Fibroblast of lung (primary cell): ENCODE measurements around the gene PADI2.

Experiments
- CTCF ChIP-seq, 2 donors: IDR thresholded peaks in 1 of 2; conservative IDR thresholded peaks in 1 of 2; 1 replicate in 1 of 2; 2 replicates in 1 of 2; pipeline ENCODE4 v1.5.1; 2011 to 2012; ENCODE audit warnings: low read length in 2 of 2, control low read depth in 1 of 2, inconsistent platforms in 1 of 2, low read depth in 1 of 2, mild to moderate bottlenecking in 1 of 2
- EZH2 ChIP-seq: IDR thresholded peaks from 2 replicates; pipeline ENCODE4 v1.5.1; 2012; ENCODE audit warnings: low read length, control low read depth, mild to moderate bottlenecking; ENCODE audit errors: missing control alignments

DNA sequence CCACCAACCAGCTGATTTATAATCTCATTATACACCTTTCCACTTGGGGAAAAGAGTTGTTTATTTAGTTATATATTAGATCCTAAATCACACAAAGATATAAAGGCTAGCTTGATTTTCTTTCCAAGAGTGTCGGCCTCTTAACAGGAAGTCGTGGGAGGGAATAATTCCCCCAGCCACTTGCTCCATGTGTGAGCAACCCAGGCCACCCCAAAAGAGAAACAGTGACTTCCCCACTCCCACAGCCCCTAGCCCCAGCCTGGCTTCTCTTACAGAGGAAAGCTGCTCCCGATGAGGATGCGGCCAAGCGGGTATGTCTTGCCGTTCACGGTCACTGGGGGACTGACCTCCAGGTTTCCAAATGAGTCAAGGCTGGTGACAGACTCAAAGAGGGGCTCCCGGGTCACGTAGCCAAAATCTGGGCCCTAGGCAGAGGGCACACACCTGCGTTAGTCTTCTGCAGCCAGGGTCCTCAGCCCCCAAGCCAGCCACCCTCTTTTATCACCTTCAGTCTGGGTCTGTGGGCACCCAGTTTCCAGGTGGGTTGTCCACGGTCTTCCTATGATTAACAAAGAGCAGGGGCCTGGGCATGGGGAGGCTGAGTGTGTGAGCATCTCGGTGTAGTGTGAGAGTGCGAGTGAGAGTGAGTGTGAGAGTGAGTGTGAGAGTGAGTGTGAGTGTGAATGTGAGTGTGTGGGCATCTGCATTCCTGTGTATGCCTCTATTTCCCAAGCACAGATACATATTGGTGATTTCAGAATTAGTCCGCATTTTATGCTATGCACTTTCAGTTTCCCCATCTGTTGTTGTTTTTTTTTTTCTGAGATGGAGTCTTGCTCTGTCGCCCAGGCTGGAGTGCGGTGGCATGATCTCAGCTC is 40.0 kb downstream of the PADI2 start:
- TF ChIP-seq CTCF (conservative IDR thresholded peaks at IDR 0.05 in 1 of 2, IDR thresholded peaks at IDR 0.05 in 1 of 2; ENCODE audit: low read depth in 1 of 2, low read length in 2 of 2): no peak
- TF ChIP-seq EZH2: no peak
